Suprapubic skin (tissue), 4 donors: ENCODE measurements around the gene CES2. TPM values are rescaled to one million over a fixed set of nuclear protein-coding genes. Genes with fewer than 3 reads are reported as not detected.
A peak's percentile ranks its signal among the peaks of the same experiment; 100 is the strongest.

Source experiments
- DNase-seq, 2 donors: peaks; one replicate each; pipeline ENCODE4 v3.0.0-alpha.2; 2019; ENCODE audit warnings: low spot score in 2 of 2
- H3K27ac ChIP-seq: fragments of 200-600 bp; sonication (generic); one replicate; pipeline ENCODE4 v1.5.1; 2019
- H3K27me3 ChIP-seq: fragments of 200-600 bp; sonication (generic); one replicate; pipeline ENCODE4 v1.5.1; 2019
- H3K36me3 ChIP-seq: fragments of 200-600 bp; sonication (generic); one replicate; pipeline ENCODE4 v1.5.1; 2019
- H3K4me1 ChIP-seq: fragments of 200-600 bp; sonication (generic); one replicate; pipeline ENCODE4 v1.5.1; 2019
- H3K4me3 ChIP-seq: fragments of 200-600 bp; sonication (generic); one replicate; pipeline ENCODE4 v1.5.1; 2019; ENCODE audit warnings: mild to moderate bottlenecking
- H3K9me3 ChIP-seq: fragments of 200-600 bp; sonication (generic); one replicate; pipeline ENCODE4 v1.5.1; 2019
- CTCF ChIP-seq, 2 donors: fragments of 200-600 bp in 1 of 2; fragments of 450-650 bp in 1 of 2; sonication (generic) in 1 of 2; IDR thresholded peaks; one replicate each; pipeline ENCODE4 v1.5.1; 2016 to 2019; ENCODE audit warnings: antibody characterized with exemption in 2 of 2, mild to moderate bottlenecking in 1 of 2, moderate library complexity in 1 of 2
- EP300 ChIP-seq: sonication (generic); formaldehyde crosslinking; IDR thresholded peaks from one replicate; pipeline ENCODE4 v1.6.1; 2017; ENCODE audit warnings: antibody characterized with exemption
- POLR2A ChIP-seq, 2 donors: fragments of 450-650 bp; IDR thresholded peaks; one replicate each; pipeline ENCODE4 v1.6.1; 2017; ENCODE audit warnings: antibody characterized with exemption in 2 of 2, mild to moderate bottlenecking in 2 of 2, moderate library complexity in 2 of 2
- POLR2AphosphoS5 ChIP-seq, 3 donors: sonication (generic); formaldehyde crosslinking; IDR thresholded peaks; one replicate each; pipeline ENCODE4 v1.6.1; 2017; ENCODE audit warnings: antibody characterized with exemption in 3 of 3
- WGBS: methylation state at CpG from one replicate; pipeline ENCODE4 v1.1.5; 2018; 5-methylcytosine and 5-hydroxymethylcytosine counted together
- total RNA-seq, 4 donors: library from RNA; depleted of rRNA; stranded (reverse); fragments of >200 nt; gene quantifications; one replicate each; pipeline ENCODE4 v1.1.0, GENCODE V29; 2016

CES2 gene, protein sequence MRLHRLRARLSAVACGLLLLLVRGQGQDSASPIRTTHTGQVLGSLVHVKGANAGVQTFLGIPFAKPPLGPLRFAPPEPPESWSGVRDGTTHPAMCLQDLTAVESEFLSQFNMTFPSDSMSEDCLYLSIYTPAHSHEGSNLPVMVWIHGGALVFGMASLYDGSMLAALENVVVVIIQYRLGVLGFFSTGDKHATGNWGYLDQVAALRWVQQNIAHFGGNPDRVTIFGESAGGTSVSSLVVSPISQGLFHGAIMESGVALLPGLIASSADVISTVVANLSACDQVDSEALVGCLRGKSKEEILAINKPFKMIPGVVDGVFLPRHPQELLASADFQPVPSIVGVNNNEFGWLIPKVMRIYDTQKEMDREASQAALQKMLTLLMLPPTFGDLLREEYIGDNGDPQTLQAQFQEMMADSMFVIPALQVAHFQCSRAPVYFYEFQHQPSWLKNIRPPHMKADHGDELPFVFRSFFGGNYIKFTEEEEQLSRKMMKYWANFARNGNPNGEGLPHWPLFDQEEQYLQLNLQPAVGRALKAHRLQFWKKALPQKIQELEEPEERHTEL
- 10 to 100 TPM; 33.6 to 56.0 (median 42.3) TPM for total RNA-seq

DNA sequence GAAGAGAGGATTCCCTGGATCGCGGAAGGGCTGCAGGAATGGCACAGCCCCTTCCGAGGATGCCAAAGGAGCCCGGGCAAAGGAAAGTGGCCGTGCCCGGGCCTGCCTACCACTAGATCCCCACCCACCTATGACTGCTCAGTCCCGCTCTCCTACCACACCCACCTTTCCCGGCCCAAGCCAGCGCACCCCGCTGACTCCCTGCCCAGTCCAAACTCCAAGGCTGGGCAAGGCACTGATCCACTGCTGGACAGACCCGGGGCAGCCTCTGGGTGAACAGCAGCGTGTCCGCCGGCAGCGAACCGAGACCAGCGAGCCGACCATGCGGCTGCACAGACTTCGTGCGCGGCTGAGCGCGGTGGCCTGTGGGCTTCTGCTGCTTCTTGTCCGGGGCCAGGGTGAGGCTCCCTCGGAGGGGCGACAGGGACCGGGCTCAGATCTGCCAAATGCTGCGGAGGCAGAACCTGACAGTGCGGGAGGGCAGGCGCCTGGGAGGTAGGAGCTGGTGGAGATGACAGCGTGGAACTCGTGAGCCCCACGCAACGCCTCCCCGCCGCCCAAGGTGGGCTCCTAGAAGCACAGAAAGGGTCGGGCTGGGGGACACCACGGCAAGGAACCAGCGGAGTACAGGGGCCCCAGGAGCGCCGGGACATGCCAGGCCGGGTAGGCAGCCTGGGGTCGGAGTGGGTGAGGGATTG lies at the start of gene CES2:
Gene CES2 (plus strand): TSS at position 203 of the 698 bp plus-strand sequence. CDS start 120 bp downstream, at position 323.
- 18% methylated on average over 23 of the region's 44 CpGs for WGBS
- H3K36me3 ChIP-seq, result peaks cover 20% of the 10 kb centered on the region
- H3K27ac ChIP-seq, result peak within 1 kb of the TSS; percentile 92
- no peaks in the 10 kb centered on the region for H3K9me3 ChIP-seq
- peak within 1 kb of the TSS; percentile 97 for H3K4me3 ChIP-seq
- TF ChIP-seq CTCF (IDR thresholded peaks at IDR 0.05) (no peak), POLR2AphosphoS5 (IDR thresholded peaks at IDR 0.05) (no peak), POLR2A (IDR thresholded peaks at IDR 0.05) (no peak), EP300 (no peak)
- DNase-seq, result peak in 1 of 2 donors; percentile 80
- no peaks in the 10 kb centered on the region for H3K27me3 ChIP-seq
- peaks cover 37% of the 10 kb centered on the region for H3K4me1 ChIP-seq

GRCh38 chr16:66886321-66886720 lies 49.0 kb upstream of the CES2 start:
- peaks cover 5% of the 10 kb centered on the region for H3K4me1 ChIP-seq
- no peak overlapping the region for H3K27ac ChIP-seq
- H3K27me3 ChIP-seq, result no peaks in the 10 kb centered on the region
- no peak for DNase-seq
- H3K9me3 ChIP-seq, result no peaks in the 10 kb centered on the region
- 54% methylated on average over 2 of the region's 2 CpGs for whole genome bisulfite sequencing
- TF ChIP-seq EP300 (no peak), CTCF (IDR thresholded peaks at IDR 0.05) (no peak), POLR2A (IDR thresholded peaks at IDR 0.05) (no peak), POLR2AphosphoS5 (IDR thresholded peaks at IDR 0.05) (no peak)
- peaks cover 30% of the 10 kb centered on the region for H3K36me3 ChIP-seq
- no peak overlapping the region for H3K4me3 ChIP-seq

- no peak for DNase-seq
- peaks cover 30% of the 10 kb centered on the region for H3K36me3 ChIP-seq
- H3K4me3 ChIP-seq, result no peak overlapping the region
- no peaks in the 10 kb centered on the region for H3K9me3 ChIP-seq
- no peaks in the 10 kb centered on the region for H3K4me1 ChIP-seq
- WGBS, result 80% methylated on average over 3 of the region's 3 CpGs
- H3K27me3 ChIP-seq, result no peaks in the 10 kb centered on the region
- no peak for TF ChIP-seq CTCF (IDR thresholded peaks at IDR 0.05)
- no peak for TF ChIP-seq POLR2A (IDR thresholded peaks at IDR 0.05)
- no peak for TF ChIP-seq POLR2AphosphoS5 (IDR thresholded peaks at IDR 0.05)
- TF ChIP-seq EP300, result no peak
- H3K27ac ChIP-seq, result no peak overlapping the region
Observed at GRCh38 chr16:66886914-66887313, 48.4 kb upstream of the CES2 start.

- no peak overlapping the region for H3K27ac ChIP-seq
- DNase-seq, result no peak
- H3K9me3 ChIP-seq, result no peaks in the 10 kb centered on the region
- no peaks in the 10 kb centered on the region for H3K4me1 ChIP-seq
- no peak for TF ChIP-seq POLR2AphosphoS5 (IDR thresholded peaks at IDR 0.05)
- no peak for TF ChIP-seq CTCF (IDR thresholded peaks at IDR 0.05)
- no peak for TF ChIP-seq POLR2A (IDR thresholded peaks at IDR 0.05)
- no peak for TF ChIP-seq EP300
- WGBS, result 89% methylated on average over 6 of the region's 6 CpGs
- no peak overlapping the region for H3K4me3 ChIP-seq
- H3K36me3 ChIP-seq, result peaks cover 30% of the 10 kb centered on the region
- H3K27me3 ChIP-seq, result no peaks in the 10 kb centered on the region
Observed at GRCh38 chr16:66888647-66889615, 46.4 kb upstream of the CES2 start.
